ENCODE results near the gene CERS1. TPM values are rescaled to one million over a fixed set of nuclear protein-coding genes. Genes with fewer than 3 reads are reported as not detected.

Gene CERS1
- total and polyA plus RNA-seq, 2 donors (not counting 3 experiments of a cell fraction or from before 2014, with no cell fraction given): 4.0 to 8.5 TPM

DNA sequence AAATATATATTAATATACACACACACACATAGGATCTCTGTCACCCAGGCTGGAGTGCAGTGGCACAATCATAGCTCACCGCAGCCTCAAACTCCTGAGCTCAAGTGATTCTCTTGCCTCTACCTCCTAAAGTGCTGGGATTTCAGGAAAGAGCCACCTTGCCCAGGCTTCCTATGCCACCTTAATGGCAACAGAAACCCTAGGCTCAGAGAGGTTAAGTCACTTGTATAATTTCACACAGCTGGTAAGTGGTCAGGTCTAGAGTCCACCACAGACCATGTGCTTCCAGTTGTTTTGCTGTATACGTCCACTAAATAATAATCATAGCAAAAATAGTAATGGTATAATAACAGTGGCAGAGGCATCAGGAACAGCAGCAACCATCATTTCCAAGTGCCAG, 65.5 kb downstream of the CERS1 start:
- H3K36me3 ChIP-seq (ENCODE audit: control insufficient read depth in 2 of 2, extremely low read depth in 1 of 2, insufficient read depth in 2 of 2, low read length in 2 of 2): no peaks in the 10 kb centered on the region
- H3K9ac ChIP-seq (replicated peaks; ENCODE audit: extremely low read depth, insufficient read depth, low read length): no peak overlapping the region
- no peak for FAIRE-seq
- no peaks in the 10 kb centered on the region for H3K9me1 ChIP-seq (replicated peaks; ENCODE audit: control insufficient read depth, extremely low read depth, insufficient read depth, low read length)
- POLR2A ChIA-PET: no interaction called here
- CTCF ChIA-PET: interaction anchor here (5.3 kb wide), 1 partner anchor 19 kb away, joined by 79 read pairs; no protein-coding TSS in a partner anchor
- no peaks in the 10 kb centered on the region for H3K9me3 ChIP-seq (replicated peaks; ENCODE audit: control insufficient read depth, insufficient read depth, low read length)
- intact Hi-C loops (cut with micrococcal nuclease) (loop anchor here (2.0 kb wide), 1 partner anchor 152 kb away; no protein-coding TSS in a partner anchor), dilution Hi-C loops (cut with MboI; ENCODE audit: extremely low pct_ligation_motif_present, low sequenced_read_pairs) (no loop called here)
- no peak for DNase-seq (ENCODE audit: low read depth, low spot score)
- H3K4me3 ChIP-seq (replicated peaks in 1 of 3; ENCODE audit: insufficient read depth in 1 of 3, low read depth in 1 of 3, low read length in 3 of 3): no peak overlapping the region
- peaks cover 2 to 4% of the 10 kb centered on the region in 2 experiments for H3K27me3 ChIP-seq (ENCODE audit: control insufficient read depth in 2 of 2, insufficient read depth in 2 of 2, low read length in 2 of 2)
- peaks cover 17% of the 10 kb centered on the region for H3K4me1 ChIP-seq (ENCODE audit: control insufficient read depth, extremely low read depth, insufficient read depth, low read length)
- no peak overlapping the region for H2AFZ ChIP-seq (ENCODE audit: low read depth, low read length)
- H3K27ac ChIP-seq (ENCODE audit: insufficient read depth, low read depth, low read length): no peak overlapping the region
- no TSS peak for BruUV-seq (replicated peaks)
- H3K79me2 ChIP-seq (ENCODE audit: control insufficient read depth, insufficient read depth, low read length): peaks cover 37% of the 10 kb centered on the region
- no peak overlapping the region for H3K4me2 ChIP-seq (ENCODE audit: insufficient read depth, low read length)
- TF ChIP-seq JUN (IDR thresholded peaks at IDR 0.05; ENCODE audit: borderline replicate concordance, insufficient read depth, insufficient read length, low read depth) (no peak), CTCF (IDR thresholded peaks at IDR 0.05; ENCODE audit: extremely low read depth in 1 of 2, insufficient read depth in 1 of 2, low read depth in 1 of 2, low read length in 2 of 2) (no peak), FOS (IDR thresholded peaks at IDR 0.05; ENCODE audit: borderline replicate concordance, insufficient read depth, low read length) (no peak), GATA2 (IDR thresholded peaks at IDR 0.05; ENCODE audit: insufficient read depth, insufficient read length, low read depth, low read length) (no peak), EZH2 (IDR thresholded peaks at IDR 0.05; ENCODE audit: borderline replicate concordance, low read depth, low read length, severe bottlenecking) (no peak), MYC (IDR thresholded peaks at IDR 0.05; ENCODE audit: low read depth, low read length) (no peak), POLR2A (IDR thresholded peaks at IDR 0.05; ENCODE audit: low read depth, low read length) (no peak), POLR2AphosphoS5 (IDR thresholded peaks at IDR 0.05; ENCODE audit: insufficient read depth, low read depth, low read length) (no peak)
- TF ChIP-seq, protein P1, sequence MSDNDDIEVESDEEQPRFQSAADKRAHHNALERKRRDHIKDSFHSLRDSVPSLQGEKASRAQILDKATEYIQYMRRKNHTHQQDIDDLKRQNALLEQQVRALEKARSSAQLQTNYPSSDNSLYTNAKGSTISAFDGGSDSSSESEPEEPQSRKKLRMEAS (IDR thresholded peaks at IDR 0.05; ENCODE audit: insufficient read depth, insufficient read length): no peak
- no peaks in the 10 kb centered on the region for H4K20me1 ChIP-seq (replicated peaks; ENCODE audit: control insufficient read depth, extremely low read depth, insufficient read depth, low read length)

Measured in endothelial cell of umbilical vein (primary cell).